ENCODE measurements around the gene CTU2. TPM values are rescaled to one million over a fixed set of nuclear protein-coding genes. Genes with fewer than 3 reads are reported as not detected.

CTU2 gene
- total RNA-seq, 1 experiment from 2014 or later = 24.8 TPM

DNA sequence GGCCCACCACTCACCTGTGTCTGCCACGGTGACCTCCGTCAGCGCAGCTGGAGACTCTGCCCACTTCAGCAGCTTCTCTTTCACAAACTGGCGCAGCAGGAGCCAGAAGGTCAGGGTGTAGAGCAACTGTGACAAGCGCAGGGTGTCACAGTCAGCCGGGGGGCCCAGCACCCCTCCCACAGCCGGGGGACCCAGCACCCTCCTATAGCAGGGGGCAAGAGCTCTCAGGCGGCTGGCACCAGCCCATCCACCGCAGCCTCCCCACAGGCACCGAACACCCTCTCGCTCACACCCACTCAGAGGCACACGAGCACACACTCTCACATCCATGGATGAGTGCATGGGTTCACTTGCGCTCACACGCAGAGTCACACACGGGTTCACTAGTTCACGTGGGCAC, 28.8 kb downstream of the CTU2 start:
- no peak overlapping the region for H3K4me3 ChIP-seq (ENCODE audit: low read depth in 2 of 2, low read length in 2 of 2)
- DNase-seq (ENCODE audit: low read depth, low spot score) (no peak), ATAC-seq (no peak)
- no peaks in the 10 kb centered on the region for H3K9me3 ChIP-seq (ENCODE audit: control insufficient read depth, insufficient read depth, low read depth, low read length)
- TF ChIP-seq, protein P1, sequence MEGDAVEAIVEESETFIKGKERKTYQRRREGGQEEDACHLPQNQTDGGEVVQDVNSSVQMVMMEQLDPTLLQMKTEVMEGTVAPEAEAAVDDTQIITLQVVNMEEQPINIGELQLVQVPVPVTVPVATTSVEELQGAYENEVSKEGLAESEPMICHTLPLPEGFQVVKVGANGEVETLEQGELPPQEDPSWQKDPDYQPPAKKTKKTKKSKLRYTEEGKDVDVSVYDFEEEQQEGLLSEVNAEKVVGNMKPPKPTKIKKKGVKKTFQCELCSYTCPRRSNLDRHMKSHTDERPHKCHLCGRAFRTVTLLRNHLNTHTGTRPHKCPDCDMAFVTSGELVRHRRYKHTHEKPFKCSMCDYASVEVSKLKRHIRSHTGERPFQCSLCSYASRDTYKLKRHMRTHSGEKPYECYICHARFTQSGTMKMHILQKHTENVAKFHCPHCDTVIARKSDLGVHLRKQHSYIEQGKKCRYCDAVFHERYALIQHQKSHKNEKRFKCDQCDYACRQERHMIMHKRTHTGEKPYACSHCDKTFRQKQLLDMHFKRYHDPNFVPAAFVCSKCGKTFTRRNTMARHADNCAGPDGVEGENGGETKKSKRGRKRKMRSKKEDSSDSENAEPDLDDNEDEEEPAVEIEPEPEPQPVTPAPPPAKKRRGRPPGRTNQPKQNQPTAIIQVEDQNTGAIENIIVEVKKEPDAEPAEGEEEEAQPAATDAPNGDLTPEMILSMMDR (IDR thresholded peaks at IDR 0.05) = no peak
- TF ChIP-seq, protein P2, sequence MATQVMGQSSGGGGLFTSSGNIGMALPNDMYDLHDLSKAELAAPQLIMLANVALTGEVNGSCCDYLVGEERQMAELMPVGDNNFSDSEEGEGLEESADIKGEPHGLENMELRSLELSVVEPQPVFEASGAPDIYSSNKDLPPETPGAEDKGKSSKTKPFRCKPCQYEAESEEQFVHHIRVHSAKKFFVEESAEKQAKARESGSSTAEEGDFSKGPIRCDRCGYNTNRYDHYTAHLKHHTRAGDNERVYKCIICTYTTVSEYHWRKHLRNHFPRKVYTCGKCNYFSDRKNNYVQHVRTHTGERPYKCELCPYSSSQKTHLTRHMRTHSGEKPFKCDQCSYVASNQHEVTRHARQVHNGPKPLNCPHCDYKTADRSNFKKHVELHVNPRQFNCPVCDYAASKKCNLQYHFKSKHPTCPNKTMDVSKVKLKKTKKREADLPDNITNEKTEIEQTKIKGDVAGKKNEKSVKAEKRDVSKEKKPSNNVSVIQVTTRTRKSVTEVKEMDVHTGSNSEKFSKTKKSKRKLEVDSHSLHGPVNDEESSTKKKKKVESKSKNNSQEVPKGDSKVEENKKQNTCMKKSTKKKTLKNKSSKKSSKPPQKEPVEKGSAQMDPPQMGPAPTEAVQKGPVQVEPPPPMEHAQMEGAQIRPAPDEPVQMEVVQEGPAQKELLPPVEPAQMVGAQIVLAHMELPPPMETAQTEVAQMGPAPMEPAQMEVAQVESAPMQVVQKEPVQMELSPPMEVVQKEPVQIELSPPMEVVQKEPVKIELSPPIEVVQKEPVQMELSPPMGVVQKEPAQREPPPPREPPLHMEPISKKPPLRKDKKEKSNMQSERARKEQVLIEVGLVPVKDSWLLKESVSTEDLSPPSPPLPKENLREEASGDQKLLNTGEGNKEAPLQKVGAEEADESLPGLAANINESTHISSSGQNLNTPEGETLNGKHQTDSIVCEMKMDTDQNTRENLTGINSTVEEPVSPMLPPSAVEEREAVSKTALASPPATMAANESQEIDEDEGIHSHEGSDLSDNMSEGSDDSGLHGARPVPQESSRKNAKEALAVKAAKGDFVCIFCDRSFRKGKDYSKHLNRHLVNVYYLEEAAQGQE (IDR thresholded peaks at IDR 0.05; ENCODE audit: insufficient read depth in 1 of 2, low read depth in 2 of 2, low read length in 1 of 2) = no peak
- no peak for TF ChIP-seq POLR2AphosphoS5 (IDR thresholded peaks at IDR 0.05; ENCODE audit: low read depth, low read length)
- TF ChIP-seq TCF7L2 (IDR thresholded peaks at IDR 0.05; ENCODE audit: low read depth, low read length) = no peak
- TF ChIP-seq SIN3A (IDR thresholded peaks at IDR 0.05; ENCODE audit: borderline replicate concordance, insufficient read depth, low read depth, low read length) = no peak
- ChIA-PET POLR2A (no interaction called here), CTCF (no interaction called here)
- no peaks in the 10 kb centered on the region; the same call in 1 of the 2 replicates for H3K36me3 ChIP-seq (ENCODE audit: control insufficient read depth, insufficient read depth, low read length)
- no peaks in the 10 kb centered on the region for H3K27me3 ChIP-seq (ENCODE audit: control insufficient read depth, insufficient read depth, low read length)
- in situ Hi-C loops (cut with HindIII; ENCODE audit: low pct_unique_long_range_greater_than_20kb, low sequenced_read_pairs) = no loop called here
- BruUV-seq (replicated peaks) = no TSS peak
- intact Hi-C loops (cut with micrococcal nuclease; ENCODE audit: unreplicated experiment) = loop anchor here (10.0 kb wide), 1 partner anchor 50 kb away; the partner anchor contains the start of gene PIEZO1
- H3K4me1 ChIP-seq (ENCODE audit: control insufficient read depth, insufficient read depth, low read length) = no peaks in the 10 kb centered on the region; the same call in 1 of the 2 replicates
- no peak overlapping the region for H3K27ac ChIP-seq (ENCODE audit: low read length)

DNA sequence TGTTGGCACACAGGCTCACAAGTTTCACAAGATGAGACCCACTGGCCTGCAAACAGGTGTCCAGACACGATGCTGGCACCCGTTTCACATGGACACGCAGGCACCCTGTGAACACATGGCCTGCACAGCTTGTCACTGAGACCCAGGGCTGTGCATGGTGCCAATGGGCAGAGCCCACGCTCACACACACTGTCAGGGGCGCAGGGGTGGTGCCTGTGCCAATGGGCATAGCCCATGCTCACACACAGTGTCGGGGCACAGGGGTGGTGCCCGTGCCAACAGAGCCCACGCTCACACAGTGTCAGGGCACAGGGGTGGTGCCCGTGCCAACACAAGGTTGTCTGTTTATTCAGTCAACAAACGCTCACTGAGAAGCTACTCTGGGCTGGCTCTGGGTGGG, 29.3 kb downstream of the CTU2 start:
- no peaks in the 10 kb centered on the region for H3K27me3 ChIP-seq (ENCODE audit: control insufficient read depth, insufficient read depth, low read length)
- no peak for ATAC-seq
- no peak overlapping the region for H3K4me3 ChIP-seq (ENCODE audit: low read depth in 2 of 2, low read length in 2 of 2)
- H3K27ac ChIP-seq (ENCODE audit: low read length) = no peak overlapping the region
- in situ Hi-C loops (cut with HindIII; ENCODE audit: low pct_unique_long_range_greater_than_20kb, low sequenced_read_pairs) = no loop called here
- intact Hi-C loops (cut with micrococcal nuclease; ENCODE audit: unreplicated experiment) = loop anchor here (10.0 kb wide), 1 partner anchor 49 kb away; the partner anchor contains the start of gene PIEZO1
- H3K4me1 ChIP-seq (ENCODE audit: control insufficient read depth, insufficient read depth, low read length) = no peaks in the 10 kb centered on the region; the same call in 1 of the 2 replicates
- ChIA-PET POLR2A (no interaction called here), CTCF (no interaction called here)
- BruUV-seq (replicated peaks) = no TSS peak
- no peak for TF ChIP-seq TCF7L2 (IDR thresholded peaks at IDR 0.05; ENCODE audit: low read depth, low read length)
- TF ChIP-seq SIN3A (IDR thresholded peaks at IDR 0.05; ENCODE audit: borderline replicate concordance, insufficient read depth, low read depth, low read length) = no peak
- TF ChIP-seq, protein P2 (IDR thresholded peaks at IDR 0.05; ENCODE audit: insufficient read depth in 1 of 2, low read depth in 2 of 2, low read length in 1 of 2) = no peak
- TF ChIP-seq, protein P1 (IDR thresholded peaks at IDR 0.05) = no peak
- no peak for TF ChIP-seq POLR2AphosphoS5 (IDR thresholded peaks at IDR 0.05; ENCODE audit: low read depth, low read length)
- no peaks in the 10 kb centered on the region; the same call in 1 of the 2 replicates for H3K36me3 ChIP-seq (ENCODE audit: control insufficient read depth, insufficient read depth, low read length)
- no peaks in the 10 kb centered on the region for H3K9me3 ChIP-seq (ENCODE audit: control insufficient read depth, insufficient read depth, low read depth, low read length)
- no peak for DNase-seq (ENCODE audit: low read depth, low spot score)
